ENCODE results near the gene KRTAP10-3. TPM values are rescaled to one million over a fixed set of nuclear protein-coding genes. Genes with fewer than 3 reads are reported as not detected.

KRTAP10-3 gene, protein sequence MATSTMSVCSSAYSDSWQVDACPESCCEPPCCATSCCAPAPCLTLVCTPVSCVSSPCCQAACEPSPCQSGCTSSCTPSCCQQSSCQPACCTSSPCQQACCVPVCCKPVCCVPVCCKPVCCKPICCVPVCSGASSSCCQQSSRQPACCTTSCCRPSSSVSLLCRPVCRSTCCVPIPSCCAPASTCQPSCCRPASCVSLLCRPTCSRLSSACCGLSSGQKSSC
- total RNA-seq (2022; extraction: Qiagen RNA extraction; ENCODE audit: low read depth) = not detected in 5 replicates

DNA sequence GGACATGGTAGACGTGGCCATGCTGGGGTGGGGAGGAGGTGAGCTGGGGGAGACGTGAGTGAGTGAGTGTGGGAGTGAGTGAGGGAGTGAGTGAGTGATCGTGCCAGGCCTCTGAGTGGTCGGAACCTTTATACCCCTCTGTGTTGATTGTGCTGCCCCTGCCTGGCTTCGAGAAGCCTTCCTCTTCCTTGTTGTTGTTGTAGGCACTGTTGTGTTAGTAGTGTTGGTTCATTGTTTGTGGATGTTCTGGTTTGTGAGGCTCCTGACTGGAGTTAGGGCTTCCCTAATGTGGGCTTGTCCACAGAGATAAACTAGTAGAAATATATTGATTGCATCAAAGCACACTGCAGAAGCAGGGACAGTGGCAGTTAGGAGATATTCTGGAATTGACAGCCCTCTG, at the start of gene KRTAP10-3:
KRTAP10-3 (minus strand) TSS at position 101 of the 400 bp plus-strand sequence; CDS start at position 21, 80 bp downstream.

DNA sequence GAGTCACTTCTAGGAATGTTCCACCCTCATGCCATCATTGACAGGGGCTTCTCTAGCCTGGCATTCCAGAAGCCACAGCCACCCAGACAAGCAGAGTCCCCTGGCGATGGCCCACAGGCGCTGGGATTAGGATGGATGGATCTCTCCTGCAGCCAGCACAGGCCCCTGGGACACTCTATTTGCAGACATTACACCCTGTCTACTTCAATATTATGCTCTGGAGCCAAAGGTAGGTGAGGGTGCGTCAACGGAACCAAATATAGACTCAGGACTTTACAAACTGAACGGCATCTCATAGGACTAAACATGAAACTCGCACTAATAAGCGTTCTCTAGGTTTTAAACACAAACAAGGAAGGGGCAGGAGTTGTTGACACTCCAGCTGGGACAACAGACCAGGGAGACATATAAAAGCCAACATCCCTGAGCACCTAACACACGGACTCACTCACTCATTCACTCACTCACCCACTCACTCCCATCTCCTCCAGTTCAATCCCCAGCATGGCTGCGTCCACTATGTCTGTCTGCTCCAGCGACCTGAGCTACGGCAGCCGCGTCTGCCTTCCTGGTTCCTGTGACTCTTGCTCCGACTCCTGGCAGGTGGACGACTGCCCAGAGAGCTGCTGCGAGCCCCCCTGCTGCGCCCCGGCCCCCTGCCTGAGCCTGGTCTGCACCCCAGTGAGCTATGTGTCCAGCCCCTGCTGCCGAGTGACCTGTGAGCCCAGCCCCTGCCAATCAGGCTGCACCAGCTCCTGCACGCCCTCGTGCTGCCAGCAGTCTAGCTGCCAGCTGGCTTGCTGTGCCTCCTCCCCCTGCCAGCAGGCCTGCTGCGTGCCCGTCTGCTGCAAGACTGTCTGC, 41.8 kb upstream of the KRTAP10-3 start, which contains the start of gene KRTAP10-7:
KRTAP10-7 (plus strand) TSS at position 480 of the 861 bp plus-strand sequence; CDS start at position 505, 25 bp downstream.

DNA sequence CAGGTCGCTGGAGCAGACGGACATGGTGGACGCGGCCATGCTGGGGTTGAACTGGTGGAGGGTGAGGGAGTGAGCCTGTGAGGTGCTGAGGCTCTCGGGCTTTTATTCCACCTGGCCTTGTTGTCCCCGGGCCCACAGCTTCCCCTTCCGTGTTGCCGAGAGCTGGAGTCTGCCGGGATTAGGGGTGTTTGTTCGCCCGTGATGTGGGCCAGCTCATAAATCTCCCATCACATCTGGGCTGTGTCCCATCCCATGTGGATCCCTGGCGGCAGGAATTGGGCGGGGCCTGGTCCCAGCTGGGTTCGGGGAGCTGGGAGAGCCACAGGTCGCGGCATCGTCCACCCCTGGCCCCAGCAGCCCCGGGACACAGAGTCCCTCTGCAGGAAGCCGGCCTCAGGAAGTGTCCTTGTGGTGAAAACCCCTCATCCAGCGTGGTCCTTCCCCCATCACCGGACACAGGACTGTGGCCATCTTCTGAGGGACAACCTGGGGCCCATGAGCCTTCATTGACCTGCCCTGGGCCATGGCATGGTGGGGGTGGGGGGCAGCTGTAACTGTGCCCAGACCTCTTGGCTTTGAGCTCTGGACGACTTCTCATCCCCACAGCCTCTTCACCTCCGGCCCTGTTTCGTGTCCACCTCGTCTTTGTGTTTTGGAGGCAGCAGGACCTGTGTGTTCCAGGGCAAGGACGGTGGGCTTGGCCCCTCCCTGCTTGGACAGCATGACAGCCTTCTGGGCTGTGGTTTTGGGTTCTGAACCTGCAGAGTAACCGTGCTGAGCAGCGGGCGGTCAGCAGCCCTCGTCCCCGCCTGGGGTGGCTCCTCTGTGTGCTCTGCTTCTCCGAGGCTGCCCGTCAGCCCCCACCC, 34.1 kb upstream of the KRTAP10-3 start, which contains the start of gene KRTAP10-6:
KRTAP10-6 (minus strand) TSS at position 60 of the 866 bp plus-strand sequence; CDS start at position 39, 21 bp downstream.

DNA sequence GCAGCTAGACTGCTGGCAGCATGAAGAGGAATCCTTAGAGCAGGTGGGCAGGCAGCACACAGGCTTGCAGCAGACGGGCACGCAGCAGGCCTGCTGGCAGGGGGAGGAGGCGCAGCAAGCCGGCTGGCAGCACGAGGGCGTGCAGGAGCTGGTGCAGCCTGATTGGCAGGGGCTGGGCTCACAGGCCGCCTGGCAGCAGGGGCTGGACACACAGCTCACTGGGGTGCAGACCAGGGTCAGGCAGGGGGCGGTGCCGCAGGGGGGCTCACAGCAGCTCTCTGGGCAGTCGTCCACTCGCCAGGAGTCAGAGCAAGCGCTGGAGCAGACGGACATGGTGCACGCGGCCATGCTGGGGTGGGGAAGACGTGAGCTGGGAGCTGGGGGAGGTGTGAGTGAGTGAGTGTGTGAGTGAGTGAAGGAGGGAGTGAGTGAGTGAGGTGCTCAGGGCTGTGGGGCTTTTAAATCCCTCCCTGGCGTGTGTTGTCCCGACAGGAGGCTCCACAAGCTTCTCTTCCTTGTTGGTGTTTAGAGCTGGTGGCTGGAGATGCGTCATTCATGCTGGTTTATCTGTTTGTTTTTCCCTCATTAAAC, 21.7 kb upstream of the KRTAP10-3 start, which contains the start of gene KRTAP10-5:
KRTAP10-5 (minus strand) TSS at position 374 of the 591 bp plus-strand sequence; CDS start at position 348, 26 bp downstream.

DNA sequence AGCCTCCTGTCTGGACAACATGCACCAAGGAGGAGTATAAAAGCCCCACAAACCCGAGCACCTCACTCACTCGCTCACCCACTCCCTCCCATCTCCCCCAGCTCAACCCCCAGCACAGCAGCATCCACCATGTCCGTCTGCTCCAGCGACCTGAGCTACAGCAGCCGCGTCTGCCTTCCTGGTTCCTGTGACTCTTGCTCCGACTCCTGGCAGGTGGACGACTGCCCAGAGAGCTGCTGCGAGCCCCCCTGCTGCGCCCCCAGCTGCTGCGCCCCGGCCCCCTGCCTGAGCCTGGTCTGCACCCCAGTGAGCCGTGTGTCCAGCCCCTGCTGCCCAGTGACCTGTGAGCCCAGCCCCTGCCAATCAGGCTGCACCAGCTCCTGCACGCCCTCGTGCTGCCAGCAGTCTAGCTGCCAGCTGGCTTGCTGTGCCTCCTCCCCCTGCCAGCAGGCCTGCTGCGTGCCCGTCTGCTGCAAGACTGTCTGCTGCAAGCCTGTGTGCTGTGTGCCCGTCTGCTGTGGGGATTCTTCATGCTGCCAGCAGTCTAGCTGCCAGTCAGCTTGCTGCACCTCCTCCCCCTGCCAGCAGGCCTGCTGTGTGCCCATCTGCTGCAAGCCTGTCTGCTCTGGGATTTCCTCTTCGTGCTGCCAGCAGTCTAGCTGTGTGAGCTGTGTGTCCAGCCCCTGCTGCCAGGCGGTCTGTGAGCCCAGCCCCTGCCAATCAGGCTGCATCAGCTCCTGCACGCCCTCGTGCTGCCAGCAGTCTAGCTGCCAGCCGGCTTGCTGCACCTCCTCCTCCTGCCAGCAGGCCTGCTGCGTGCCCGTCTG, 15.2 kb upstream of the KRTAP10-3 start, which contains the start of gene KRTAP10-4:
KRTAP10-4 (plus strand) TSS at position 100 of the 827 bp plus-strand sequence; CDS start at position 130, 30 bp downstream.

DNA sequence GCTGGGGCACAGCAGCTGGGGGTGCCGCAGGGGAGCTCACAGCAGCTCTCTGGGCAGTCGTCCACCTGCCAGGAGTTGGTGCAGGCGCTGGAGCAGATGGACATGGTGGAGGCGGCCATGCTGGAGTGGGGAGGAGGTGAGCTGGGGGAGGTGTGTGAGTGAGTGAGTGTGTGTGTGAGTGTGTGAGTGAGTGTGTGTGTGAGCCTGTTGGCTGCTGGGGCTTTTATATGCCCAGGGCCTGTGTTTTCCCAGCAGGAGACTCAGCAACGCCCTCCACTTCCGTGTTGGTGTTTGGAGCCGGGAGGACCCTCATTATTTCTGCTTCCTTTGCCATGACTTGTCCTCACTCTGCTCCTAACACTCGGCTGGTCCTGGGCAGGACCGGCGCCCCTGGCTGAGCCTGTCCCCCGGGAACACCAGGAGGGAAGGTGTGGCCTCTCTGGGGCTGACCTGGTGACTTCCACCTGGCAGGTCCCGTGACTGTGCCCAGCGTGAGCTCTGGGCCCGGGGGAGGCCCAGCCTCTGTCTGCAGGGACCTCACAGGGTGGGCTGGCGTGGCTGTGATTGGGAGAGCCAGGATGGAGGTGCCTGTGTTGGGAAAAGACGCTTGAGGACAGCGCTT, 7.1 kb downstream of the KRTAP10-3 start, which contains the start of gene KRTAP10-2:
KRTAP10-2 (minus strand) TSS at position 166 of the 622 bp plus-strand sequence; CDS start at position 119, 47 bp downstream.

DNA sequence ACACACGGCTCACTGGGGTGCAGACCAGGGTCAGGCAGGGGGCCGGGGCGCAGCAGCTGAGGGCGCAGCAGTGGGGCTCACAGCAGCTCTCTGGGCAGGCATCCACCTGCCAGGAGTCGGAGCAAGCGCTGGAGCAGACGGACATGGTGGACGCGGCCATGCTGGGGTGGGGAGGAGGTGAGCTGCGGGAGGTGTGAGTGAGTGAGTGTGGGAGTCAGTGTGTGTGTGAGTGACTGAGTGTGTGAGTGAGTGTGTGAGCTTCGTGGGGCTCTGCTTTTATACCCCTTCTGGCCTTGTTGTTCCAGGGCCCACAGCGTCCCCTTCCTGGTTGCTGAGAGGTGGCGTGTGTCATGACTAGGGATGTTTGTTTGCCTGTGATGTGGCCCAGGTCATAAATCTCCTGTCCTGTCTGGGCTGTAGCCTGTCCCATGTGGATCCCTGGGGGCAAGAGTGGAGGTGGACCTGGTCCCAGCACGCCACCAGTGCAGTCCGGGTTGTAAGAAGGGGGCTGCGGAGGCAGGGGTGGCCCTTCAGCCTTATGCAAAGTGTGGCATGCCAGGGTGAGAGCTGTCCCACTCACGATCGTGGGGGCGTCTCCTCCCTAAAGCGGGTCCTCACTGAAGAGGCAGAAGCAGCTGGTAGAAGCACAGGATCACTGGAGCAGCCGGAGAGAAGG, 18.5 kb downstream of the KRTAP10-3 start, which contains the start of gene KRTAP10-1:
KRTAP10-1 (minus strand) TSS at position 205 of the 676 bp plus-strand sequence; CDS start at position 160, 45 bp downstream.

Other genes with a start within 250 kb of the KRTAP10-3 start
- 4.2 to 10.9 TPM (median 8.3 TPM) in 5 replicates for gene CFAP410, start 219.4 kb downstream of the KRTAP10-3 start, total RNA-seq (2022; extraction: Qiagen RNA extraction; ENCODE audit: low read depth)
- 4.8 to 9.0 TPM (median 8.0 TPM) in 5 replicates for gene TRPM2, start 205.2 kb downstream of the KRTAP10-3 start, total RNA-seq (2022; extraction: Qiagen RNA extraction; ENCODE audit: low read depth)
- gene LRRC3, start 103.3 kb downstream of the KRTAP10-3 start, total RNA-seq (2022; extraction: Qiagen RNA extraction; ENCODE audit: low read depth) = 0.95 to 2.4 TPM (median 1.9 TPM) in 5 replicates
- gene KRTAP10-1, start 18.6 kb downstream of the KRTAP10-3 start, total RNA-seq (2022; extraction: Qiagen RNA extraction; ENCODE audit: low read depth) = not detected in 5 replicates
- gene KRTAP10-2, start 7.3 kb downstream of the KRTAP10-3 start, total RNA-seq (2022; extraction: Qiagen RNA extraction; ENCODE audit: low read depth) = not detected in 5 replicates
- gene KRTAP10-4, start 14.9 kb upstream of the KRTAP10-3 start, total RNA-seq (2022; extraction: Qiagen RNA extraction; ENCODE audit: low read depth) = not detected in 5 replicates
- not detected in 5 replicates for gene KRTAP10-5, start 21.8 kb upstream of the KRTAP10-3 start, total RNA-seq (2022; extraction: Qiagen RNA extraction; ENCODE audit: low read depth)
- not detected in 5 replicates for gene KRTAP10-6, start 33.7 kb upstream of the KRTAP10-3 start, total RNA-seq (2022; extraction: Qiagen RNA extraction; ENCODE audit: low read depth)
- gene KRTAP10-7, start 41.8 kb upstream of the KRTAP10-3 start, total RNA-seq (2022; extraction: Qiagen RNA extraction; ENCODE audit: low read depth) = not detected in 5 replicates
- not detected in 5 replicates for gene KRTAP10-8, start 53.3 kb upstream of the KRTAP10-3 start, total RNA-seq (2022; extraction: Qiagen RNA extraction; ENCODE audit: low read depth)
- not detected in 5 replicates for gene KRTAP10-9, start 68.3 kb upstream of the KRTAP10-3 start, total RNA-seq (2022; extraction: Qiagen RNA extraction; ENCODE audit: low read depth)
- not detected in 5 replicates for gene KRTAP10-10, start 78.6 kb upstream of the KRTAP10-3 start, total RNA-seq (2022; extraction: Qiagen RNA extraction; ENCODE audit: low read depth)
- gene KRTAP10-11, start 87.6 kb upstream of the KRTAP10-3 start, total RNA-seq (2022; extraction: Qiagen RNA extraction; ENCODE audit: low read depth) = not detected in 5 replicates
- gene KRTAP12-4, start 95.9 kb upstream of the KRTAP10-3 start, total RNA-seq (2022; extraction: Qiagen RNA extraction; ENCODE audit: low read depth) = not detected in 5 replicates
- gene KRTAP12-3, start 99.1 kb upstream of the KRTAP10-3 start, total RNA-seq (2022; extraction: Qiagen RNA extraction; ENCODE audit: low read depth) = not detected in 5 replicates
- gene KRTAP12-2, start 108.1 kb upstream of the KRTAP10-3 start, total RNA-seq (2022; extraction: Qiagen RNA extraction; ENCODE audit: low read depth) = not detected in 5 replicates
- not detected in 5 replicates for gene KRTAP12-1, start 123.4 kb upstream of the KRTAP10-3 start, total RNA-seq (2022; extraction: Qiagen RNA extraction; ENCODE audit: low read depth)
- not detected in 5 replicates for gene KRTAP10-12, start 138.4 kb upstream of the KRTAP10-3 start, total RNA-seq (2022; extraction: Qiagen RNA extraction; ENCODE audit: low read depth)
- gene TSPEAR, start 152.8 kb upstream of the KRTAP10-3 start, total RNA-seq (2022; extraction: Qiagen RNA extraction; ENCODE audit: low read depth) = not detected in 5 replicates
- gene UBE2G2, start 243.0 kb upstream of the KRTAP10-3 start, total RNA-seq (2022; extraction: Qiagen RNA extraction; ENCODE audit: low read depth) = 27.7 to 38.3 TPM (median 35.9 TPM) in 5 replicates

All from A549 treated with ZK216348 at 1 μM for 4 hours (cell line).